ENCODE results near the gene NCBP1. TPM values are rescaled to one million over a fixed set of nuclear protein-coding genes. Genes with fewer than 3 reads are reported as not detected.

NCBP1 gene
- total and polyA plus RNA-seq, 9 of the 15 experiments (the other 6 are each of a cell fraction or from before 2014, with no cell fraction given): 29.4 to 69.7 (median 57.5) TPM

- TF ChIP-seq BRD4 (IDR thresholded peaks at IDR 0.05) (0 out of 2 replicates have a peak, but pooled peaks have one; percentile 31), RBFOX2 (IDR thresholded peaks at IDR 0.05; ENCODE audit: low read depth, low read length) (peak; percentile 98), XRCC5 (IDR thresholded peaks at IDR 0.05; ENCODE audit: low read depth, low read length) (peak; percentile 81), PREB (CRISPR knock-in tag; IDR thresholded peaks at IDR 0.05) (no peak), ZNF133 (CRISPR knock-in tag; IDR thresholded peaks at IDR 0.05) (no peak), ZSCAN29 (IDR thresholded peaks at IDR 0.05) (no peak), SRSF9 (IDR thresholded peaks at IDR 0.05; ENCODE audit: borderline replicate concordance, low read depth, low read length) (no peak), MEF2A (IDR thresholded peaks at IDR 0.05; ENCODE audit: control insufficient read depth, low read depth, low read length) (no peak), ZNF224 (CRISPR knock-in tag; IDR thresholded peaks at IDR 0.05) (0 out of 2 replicates have a peak, but pooled peaks have one; percentile 69), RREB1 (CRISPR knock-in tag; IDR thresholded peaks at IDR 0.05) (no peak), EP300 (IDR thresholded peaks at IDR 0.05; ENCODE audit: low read length) (peak; percentile 24), YY1 (IDR thresholded peaks at IDR 0.05; ENCODE audit: borderline replicate concordance in 1 of 3, control insufficient read depth in 1 of 3, extremely low read depth in 1 of 3, insufficient read depth in 3 of 3, insufficient read length in 1 of 3, insufficient replicate concordance in 2 of 3, low read depth in 1 of 3, low read length in 2 of 3) (peak in 2 of 3 experiments; percentile 59 to 77), PHB (CRISPR knock-in tag; IDR thresholded peaks at IDR 0.05) (no peak), FOXP1 (CRISPR knock-in tag; IDR thresholded peaks at IDR 0.05) (peak; percentile 97), ZMIZ1 (IDR thresholded peaks at IDR 0.05; ENCODE audit: low read depth in 2 of 2, low read length in 2 of 2) (no peak)
- TF ChIP-seq, protein P1, sequence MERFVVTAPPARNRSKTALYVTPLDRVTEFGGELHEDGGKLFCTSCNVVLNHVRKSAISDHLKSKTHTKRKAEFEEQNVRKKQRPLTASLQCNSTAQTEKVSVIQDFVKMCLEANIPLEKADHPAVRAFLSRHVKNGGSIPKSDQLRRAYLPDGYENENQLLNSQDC (CRISPR knock-in tag; IDR thresholded peaks at IDR 0.05): no peak
Measured at GRCh38 chr9:97632985-97633858, at the start of gene NCBP1, which contains the start of gene TSTD2 (continued).
